A549 (cell line): ENCODE results near the gene TTC7B. TPM values are rescaled to one million over a fixed set of nuclear protein-coding genes. Genes with fewer than 3 reads are reported as not detected.

Experiments
- ATAC-seq, 2 experiments: fragments of 200-7000 bp in 1 of 2; fragments of >200 bp in 1 of 2; cut with Nextera tagmentation in 1 of 2; cut with Tn5 transposase in 1 of 2; 3 replicates each; pipeline versions ENCODE4 v1.8.0 to v1.9.1; 2018 to 2020; ENCODE audit warnings: mild to moderate bottlenecking in 1 of 2, moderate library complexity in 1 of 2
- CTCF ChIA-PET: fragments of 300-600 bp; sonication (Branson Sonifier 250); formaldehyde crosslinking; extraction: SDS; loops from one replicate; lab custom pipeline; 2021; ENCODE audit warnings: antibody characterized with exemption, inconsistent platforms; lab: Yijun Ruan, JAX
- POLR2A ChIA-PET: fragments of 350-600 bp; formaldehyde crosslinking; extraction: SDS; loops from one replicate; lab custom pipeline; 2021; ENCODE audit warnings: antibody characterized with exemption, inconsistent platforms; lab: Yijun Ruan, JAX
- DNase-seq, 2 experiments: peaks; one replicate each; pipeline versions ENCODE4 v3.0.0 to v3.0.0-alpha.2; 2011 to 2016; ENCODE audit warnings: low read depth in 1 of 2, low spot score in 1 of 2
- FAIRE-seq: peaks from 2 replicates; lab custom pipeline; 2011; peaks lifted over from hg19 to GRCh38; lab: Jason Lieb, UNC
- H3K27ac ChIP-seq, 2 experiments: fragments of >200 bp; sonication (Bioruptor Twin); formaldehyde crosslinking; 3 replicates each; pipeline ENCODE4 v1.5.1; 2016 to 2017
- H3K4me1 ChIP-seq: fragments of >200 bp; sonication (Bioruptor Twin); formaldehyde crosslinking; 3 replicates; pipeline ENCODE4 v1.6.1; 2016
- H3K4me2 ChIP-seq: fragments of >200 bp; sonication (Bioruptor Twin); formaldehyde crosslinking; 3 replicates; pipeline ENCODE4 v1.6.1; 2016
- H3K4me3 ChIP-seq: fragments of >200 bp; sonication (Bioruptor Twin); formaldehyde crosslinking; 3 replicates; pipeline ENCODE4 v1.5.1; 2016
- H3K9me3 ChIP-seq: fragments of >200 bp; sonication (Bioruptor Twin); formaldehyde crosslinking; 3 replicates; pipeline ENCODE4 v1.6.1; 2016
- CBX8 ChIP-seq: fragments of 200-600 bp; sonication (generic); IDR thresholded peaks from 2 replicates; pipeline ENCODE4 v1.6.1; 2016
- CHD2 ChIP-seq: fragments of 150-350 bp; IDR thresholded peaks from 2 replicates; pipeline ENCODE4 v1.6.1; 2014; ENCODE audit warnings: low read length; ENCODE audit not compliant: partially characterized antibody
- CTCF ChIP-seq: fragments of >200 bp; sonication (Bioruptor Twin); formaldehyde crosslinking; IDR thresholded peaks from 3 replicates; pipeline ENCODE4 v1.5.1; 2016
- FOSB ChIP-seq: fragments of 250-450 bp; sonication (Bioruptor Pico); IDR thresholded peaks from 2 replicates; pipeline ENCODE4 v1.5.0; 2020; ENCODE audit warnings: mild to moderate bottlenecking, moderate library complexity
- FOXS1 ChIP-seq: fragments of 250-450 bp; sonication (Bioruptor Pico); IDR thresholded peaks from 2 replicates; pipeline ENCODE4 v1.5.0; 2020; ENCODE audit warnings: mild to moderate bottlenecking, moderate library complexity
- GATA3 ChIP-seq: IDR thresholded peaks from 2 replicates; pipeline ENCODE4 v1.6.1; 2012; ENCODE audit warnings: borderline replicate concordance
- HDAC2 ChIP-seq: fragments of 200-600 bp; sonication (generic); IDR thresholded peaks from 2 replicates; pipeline ENCODE4 v1.6.1; 2016
- HEYL ChIP-seq: fragments of 250-450 bp; sonication (Bioruptor Pico); IDR thresholded peaks from 2 replicates; pipeline ENCODE4 v1.8.0; 2021; ENCODE audit warnings: mild to moderate bottlenecking, moderate library complexity
- HOXB5 ChIP-seq: fragments of 250-450 bp; sonication (Bioruptor Pico); IDR thresholded peaks from 2 replicates; pipeline ENCODE4 v1.5.0; 2020; ENCODE audit warnings: mild to moderate bottlenecking, moderate library complexity
- KDM1A ChIP-seq: fragments of 200-600 bp; sonication (generic); IDR thresholded peaks from 2 replicates; pipeline ENCODE4 v1.6.1; 2016; ENCODE audit warnings: low read depth, mild to moderate bottlenecking
- KDM5A ChIP-seq: fragments of 200-600 bp; sonication (generic); IDR thresholded peaks from 2 replicates; pipeline ENCODE4 v1.6.1; 2016; ENCODE audit warnings: antibody characterized with exemption, mild to moderate bottlenecking
- MAFK ChIP-seq: fragments of 450-650 bp; IDR thresholded peaks from 2 replicates; pipeline ENCODE4 v1.6.1; 2014; ENCODE audit not compliant: partially characterized antibody
- MAX ChIP-seq: IDR thresholded peaks from 2 replicates; pipeline ENCODE4 v1.6.1; 2012
- PHF8 ChIP-seq: fragments of 200-600 bp; sonication (generic); IDR thresholded peaks from 2 replicates; pipeline ENCODE4 v1.6.1; 2016; ENCODE audit warnings: low read depth, mild to moderate bottlenecking, antibody characterized with exemption, moderate library complexity, borderline replicate concordance
- SMC3 ChIP-seq: fragments of >200 bp; sonication (Bioruptor Twin); formaldehyde crosslinking; IDR thresholded peaks from 3 replicates; pipeline ENCODE4 v1.6.1; 2018; ENCODE audit warnings: inconsistent platforms
- USF2 ChIP-seq: fragments of 450-650 bp; IDR thresholded peaks from 2 replicates; pipeline ENCODE4 v1.6.1; 2014; ENCODE audit warnings: antibody characterized with exemption
- ZNF302 ChIP-seq: fragments of 250-450 bp; sonication (Bioruptor Pico); IDR thresholded peaks from 2 replicates; pipeline ENCODE4 v1.9.0; 2021; ENCODE audit warnings: inconsistent platforms, mild to moderate bottlenecking, moderate library complexity
- ZSCAN20 ChIP-seq: fragments of 250-450 bp; sonication (Bioruptor Pico); IDR thresholded peaks from 2 replicates; pipeline ENCODE4 v1.8.0; 2022; ENCODE audit warnings: mild to moderate bottlenecking, moderate library complexity
- WGBS: methylation state at CpG from one replicate; pipeline ENCODE4 v1.1.6; 2017; ENCODE audit errors: missing lambda C conversion rate; 5-methylcytosine and 5-hydroxymethylcytosine counted together
- polyA plus RNA-seq, 4 experiments: library from polyadenylated mRNA; depleted of rRNA in 3 of 4; stranded (reverse); fragments of >200 nt; fragmentation: RNase III in 1 of 4; extraction: RNeasy Plus Mini Kit Qiagen cat#74134 plus additional on column Dnase treatment in 1 of 4; gene quantifications; 2 replicates in 3 of 4; 3 replicates in 1 of 4; pipeline ENCODE4 v1.2.3, GENCODE V29; 2011 to 2017

The TTC7B gene
- polyA plus RNA-seq, 2 of the 4 experiments (the other 2 are of a cell fraction): 16.6 to 28.0 TPM

- TF ChIP-seq ZSCAN20 (CRISPR knock-in tag): no peak
- TF ChIP-seq KDM5A: no peak
- no peak for TF ChIP-seq HOXB5 (CRISPR knock-in tag)
- no peak for TF ChIP-seq CBX8
- no peak for TF ChIP-seq FOSB (CRISPR knock-in tag)
- TF ChIP-seq FOXS1 (CRISPR knock-in tag): no peak
- no peak for TF ChIP-seq KDM1A
- no peak for TF ChIP-seq GATA3
- no peak for TF ChIP-seq SMC3
- no peak for TF ChIP-seq ZNF302 (CRISPR knock-in tag)
- TF ChIP-seq CTCF: no peak
- no peak overlapping the region for H3K4me2 ChIP-seq
- ChIA-PET POLR2A (no interaction called here), CTCF (interaction anchor here (0.7 to 0.9 kb wide), 2 partner anchors 13 to 17 kb away, joined by 3 read pairs; no protein-coding TSS in a partner anchor)
- DNase-seq: no peak
- H3K27ac ChIP-seq: no peak overlapping the region
- H3K9me3 ChIP-seq: no peaks in the 10 kb centered on the region
- no peak for FAIRE-seq
- no peak overlapping the region for H3K4me3 ChIP-seq
- H3K4me1 ChIP-seq: no peaks in the 10 kb centered on the region
- ATAC-seq: no peak
- 88% methylated on average over 13 of the region's 13 CpGs for WGBS
Observed at GRCh38 chr14:90778571-90779255, 37.5 kb downstream of the TTC7B start.

GRCh38 chr14:90777830-90778485 lies 38.3 kb downstream of the TTC7B start:
- no peak for DNase-seq
- Histone ChIP-seq H3K27ac (no peak overlapping the region), H3K9me3 (no peaks in the 10 kb centered on the region), H3K4me2 (no peak overlapping the region), H3K4me1 (no peaks in the 10 kb centered on the region)
- POLR2A ChIA-PET: no interaction called here
- WGBS: 82% methylated on average over 11 of the region's 11 CpGs
- CTCF ChIA-PET: interaction anchor here (0.9 to 1.0 kb wide), 2 partner anchors 8 to 13 kb away, joined by 3 read pairs; no protein-coding TSS in a partner anchor
- TF ChIP-seq SMC3: no peak
- TF ChIP-seq USF2: no peak
- no peak for TF ChIP-seq PHF8
- TF ChIP-seq MAFK: no peak
- no peak for TF ChIP-seq HEYL
- no peak for TF ChIP-seq CHD2
- no peak for TF ChIP-seq CTCF
- TF ChIP-seq MAX: no peak
- TF ChIP-seq GATA3: no peak
- no peak for TF ChIP-seq HDAC2
- no peak for TF ChIP-seq KDM1A
- TF ChIP-seq, all 56 proteins: peak for 0
- H3K4me3 ChIP-seq: no peak overlapping the region
- FAIRE-seq (no peak), ATAC-seq (no peak)
